Brain microvascular endothelial cell (primary cell): ENCODE measurements around the gene KRTAP10-3.

ENCODE experiments used
- DNase-seq: peaks from one replicate; pipeline ENCODE4 v3.0.0-alpha.2; 2020
- H3K27ac ChIP-seq: fragments of 250-450 bp; sonication (Bioruptor Pico); 2 replicates; pipeline ENCODE4 v1.5.1; 2020; ENCODE audit warnings: mild to moderate bottlenecking, moderate library complexity
- H3K27me3 ChIP-seq: fragments of 250-450 bp; sonication (Bioruptor Pico); replicated peaks from 2 replicates; pipeline ENCODE4 v1.5.1; 2020; ENCODE audit warnings: mild to moderate bottlenecking
- H3K36me3 ChIP-seq: fragments of 250-450 bp; sonication (Bioruptor Pico); replicated peaks from 2 replicates; pipeline ENCODE4 v1.5.1; 2020; ENCODE audit warnings: mild to moderate bottlenecking
- H3K4me3 ChIP-seq: 2 replicates; pipeline ENCODE4 v1.5.1; 2011; ENCODE audit warnings: low read depth, mild to moderate bottlenecking, control low read depth, low read length, moderate library complexity
- in situ Hi-C: cut with HindIII; loops from 2 replicates; pipeline ENCODE4 v1.10.0; 2017; ENCODE audit warnings: low sequenced_read_pairs, low pct_ligation_motif_present
- TF ChIP-seq, protein P1 (sequence below): IDR thresholded peaks from 2 replicates; pipeline ENCODE4 v1.5.1; 2011; ENCODE audit warnings: low read depth, mild to moderate bottlenecking, moderate library complexity, low read length, control low read depth, inconsistent platforms; ENCODE audit errors: missing control alignments

Gene KRTAP10-3

DNA sequence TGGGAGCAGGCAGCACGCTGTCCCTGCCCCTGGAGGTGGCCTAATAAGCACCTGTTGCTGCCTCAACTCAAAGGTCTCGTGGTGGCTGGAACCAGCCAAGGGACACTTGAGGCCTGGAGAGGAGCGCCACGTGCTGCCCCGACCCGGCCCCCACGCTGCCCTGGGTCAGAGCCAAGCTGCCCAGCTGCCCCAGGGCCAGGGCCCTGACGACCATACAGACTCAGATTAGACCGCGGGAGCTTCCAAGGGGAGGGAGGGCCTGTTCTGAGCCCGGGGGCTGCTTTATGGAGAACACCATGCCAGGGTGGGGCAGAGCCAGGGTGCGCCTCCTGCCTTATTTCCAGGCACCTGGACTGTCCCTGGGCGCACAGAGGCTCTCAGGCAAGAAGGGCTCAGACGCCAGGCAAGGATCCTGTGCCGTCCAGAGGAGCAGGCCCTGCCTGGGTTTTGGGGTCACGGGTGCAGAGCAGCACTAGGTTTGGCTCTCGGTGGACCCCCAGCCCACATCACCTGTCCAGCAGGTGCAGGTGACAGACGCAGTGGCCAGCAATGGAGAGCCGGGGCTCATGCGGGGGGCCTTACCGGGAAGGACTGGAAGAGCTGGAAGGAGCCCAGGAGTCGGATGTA is 37.2 kb downstream of the KRTAP10-3 start:
- Histone ChIP-seq H3K27ac (no peak overlapping the region), H3K27me3 (no peaks in the 10 kb centered on the region), H3K36me3 (no peaks in the 10 kb centered on the region), H3K4me3 (no peak overlapping the region)
- DNase-seq: no peak
- in situ Hi-C loops: no loop called here
- TF ChIP-seq, protein P1, sequence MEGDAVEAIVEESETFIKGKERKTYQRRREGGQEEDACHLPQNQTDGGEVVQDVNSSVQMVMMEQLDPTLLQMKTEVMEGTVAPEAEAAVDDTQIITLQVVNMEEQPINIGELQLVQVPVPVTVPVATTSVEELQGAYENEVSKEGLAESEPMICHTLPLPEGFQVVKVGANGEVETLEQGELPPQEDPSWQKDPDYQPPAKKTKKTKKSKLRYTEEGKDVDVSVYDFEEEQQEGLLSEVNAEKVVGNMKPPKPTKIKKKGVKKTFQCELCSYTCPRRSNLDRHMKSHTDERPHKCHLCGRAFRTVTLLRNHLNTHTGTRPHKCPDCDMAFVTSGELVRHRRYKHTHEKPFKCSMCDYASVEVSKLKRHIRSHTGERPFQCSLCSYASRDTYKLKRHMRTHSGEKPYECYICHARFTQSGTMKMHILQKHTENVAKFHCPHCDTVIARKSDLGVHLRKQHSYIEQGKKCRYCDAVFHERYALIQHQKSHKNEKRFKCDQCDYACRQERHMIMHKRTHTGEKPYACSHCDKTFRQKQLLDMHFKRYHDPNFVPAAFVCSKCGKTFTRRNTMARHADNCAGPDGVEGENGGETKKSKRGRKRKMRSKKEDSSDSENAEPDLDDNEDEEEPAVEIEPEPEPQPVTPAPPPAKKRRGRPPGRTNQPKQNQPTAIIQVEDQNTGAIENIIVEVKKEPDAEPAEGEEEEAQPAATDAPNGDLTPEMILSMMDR: no peak

DNA sequence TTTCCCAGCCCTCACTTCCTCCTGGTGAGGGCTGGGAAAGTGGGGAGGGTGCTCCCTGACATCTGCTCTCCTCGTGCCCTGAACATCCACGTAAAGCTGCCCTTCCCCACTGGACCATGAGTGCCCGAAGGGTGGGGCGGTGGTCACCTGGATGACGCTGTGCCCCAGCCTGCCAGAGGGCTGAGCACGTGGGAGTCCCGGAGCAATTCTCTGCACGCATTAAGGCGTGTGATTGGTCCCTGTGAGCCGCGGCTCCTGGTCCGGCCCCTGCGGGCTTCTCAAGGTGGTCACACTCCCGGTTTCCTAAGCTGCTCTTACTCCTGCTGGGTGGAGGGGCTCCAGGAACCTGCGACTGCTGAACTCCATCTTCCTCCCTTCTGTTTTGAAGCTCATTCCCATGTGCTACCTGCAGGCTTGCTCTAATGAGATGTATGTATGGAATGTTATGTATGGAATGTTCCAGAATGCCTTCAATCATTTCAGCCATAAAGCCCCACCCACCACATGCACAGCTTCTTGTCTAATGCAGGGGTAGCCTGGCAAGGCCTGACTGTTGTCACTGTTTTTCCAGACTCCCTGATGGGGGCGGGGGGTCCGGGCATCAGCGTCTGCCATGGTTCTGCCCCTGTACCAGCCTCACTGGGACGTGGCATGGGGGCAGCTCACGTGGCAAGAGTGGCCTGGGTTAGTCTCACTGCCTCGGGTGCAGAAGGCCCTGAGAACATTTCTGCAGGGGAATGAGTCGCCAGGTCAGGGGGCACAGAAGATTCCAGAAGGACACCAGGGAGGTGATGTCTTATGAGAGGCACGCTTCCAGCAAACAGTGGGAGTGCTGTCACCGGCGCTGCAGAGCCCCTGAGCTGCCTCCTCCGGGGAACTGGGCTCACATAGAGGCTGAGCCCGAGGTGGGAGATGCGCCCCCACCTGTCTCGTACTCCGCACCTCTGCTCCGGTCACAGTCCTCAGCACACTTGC is 38.0 kb downstream of the KRTAP10-3 start:
- Histone ChIP-seq H3K27ac (no peak overlapping the region), H3K27me3 (no peaks in the 10 kb centered on the region), H3K4me3 (no peak overlapping the region), H3K36me3 (no peaks in the 10 kb centered on the region)
- in situ Hi-C loops: no loop called here
- no peak for DNase-seq
- TF ChIP-seq, protein P1: no peak

DNA sequence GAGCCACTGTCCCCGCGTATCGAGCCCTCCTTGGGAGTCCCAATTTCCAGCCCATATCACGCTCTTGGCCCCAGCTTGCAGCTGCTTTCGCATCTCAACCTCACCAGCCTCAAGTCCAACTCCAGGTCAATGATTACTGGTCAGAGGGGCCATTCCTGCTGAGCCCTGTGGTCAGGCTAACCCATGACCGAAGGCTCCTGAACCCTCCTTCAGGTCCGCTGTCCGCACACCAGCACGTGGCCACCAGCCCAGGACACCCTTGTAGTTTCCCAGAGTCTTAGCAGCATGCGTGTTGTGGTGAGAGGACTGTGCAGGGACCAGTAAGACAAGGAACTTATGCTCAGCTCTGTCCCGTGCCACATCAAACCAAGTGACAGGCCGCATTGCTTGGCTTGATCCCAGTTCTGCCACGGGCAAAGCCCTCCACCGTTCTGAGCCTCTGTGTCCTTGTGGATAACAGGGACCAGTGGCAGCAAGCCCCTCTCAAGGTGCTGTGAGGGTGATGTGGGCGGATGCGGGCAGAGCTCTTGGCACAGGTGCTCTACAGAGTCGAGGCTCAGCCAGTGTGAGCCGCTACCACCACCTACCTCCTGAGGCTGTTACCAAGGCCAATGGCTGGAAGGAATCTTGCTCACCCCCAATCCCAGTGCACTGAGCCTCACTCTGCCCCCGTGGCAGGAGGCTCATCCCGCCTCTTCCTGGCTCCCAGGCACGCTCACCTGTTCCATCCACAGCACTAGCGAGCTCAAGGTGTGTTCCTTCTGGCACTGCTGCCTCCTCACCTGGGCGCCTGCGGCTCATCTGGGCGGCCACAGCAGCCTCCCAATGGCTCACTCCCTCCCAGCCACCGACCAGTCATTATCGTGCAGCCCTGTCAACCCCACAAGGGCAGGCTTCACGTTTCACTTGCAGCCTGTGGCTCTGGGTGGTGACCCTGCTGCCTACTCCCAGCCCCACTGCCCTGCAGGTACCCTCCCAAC is 39.0 kb downstream of the KRTAP10-3 start:
- in situ Hi-C loops: no loop called here
- Histone ChIP-seq H3K27me3 (no peaks in the 10 kb centered on the region), H3K27ac (no peak overlapping the region), H3K36me3 (no peaks in the 10 kb centered on the region), H3K4me3 (no peak overlapping the region)
- no peak for DNase-seq
- TF ChIP-seq, protein P1: no peak

DNA sequence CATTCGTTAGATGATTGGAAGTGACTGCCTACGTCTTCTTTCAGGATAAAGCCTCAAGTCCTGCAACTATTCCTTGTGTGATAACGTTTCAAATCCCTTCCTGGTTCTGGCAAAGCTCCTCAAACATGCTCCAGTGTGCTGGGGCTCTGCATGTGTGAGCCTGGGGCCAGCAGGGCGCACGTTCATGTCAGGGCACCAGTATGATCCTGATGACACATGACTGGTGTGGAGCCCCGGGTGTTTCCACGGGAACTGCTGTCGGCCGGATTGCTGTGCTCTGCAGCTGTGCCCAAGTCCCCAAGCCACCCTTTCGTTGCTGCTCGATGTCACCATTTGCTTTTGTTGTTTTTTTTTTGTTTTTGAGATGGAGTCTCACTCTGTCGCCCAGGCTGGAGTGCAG is 39.9 kb downstream of the KRTAP10-3 start:
- DNase-seq: no peak
- TF ChIP-seq, protein P1: no peak
- no peak overlapping the region for H3K27ac ChIP-seq
- no peaks in the 10 kb centered on the region for H3K36me3 ChIP-seq
- no peak overlapping the region for H3K4me3 ChIP-seq
- no peaks in the 10 kb centered on the region for H3K27me3 ChIP-seq
- in situ Hi-C loops: no loop called here

DNA sequence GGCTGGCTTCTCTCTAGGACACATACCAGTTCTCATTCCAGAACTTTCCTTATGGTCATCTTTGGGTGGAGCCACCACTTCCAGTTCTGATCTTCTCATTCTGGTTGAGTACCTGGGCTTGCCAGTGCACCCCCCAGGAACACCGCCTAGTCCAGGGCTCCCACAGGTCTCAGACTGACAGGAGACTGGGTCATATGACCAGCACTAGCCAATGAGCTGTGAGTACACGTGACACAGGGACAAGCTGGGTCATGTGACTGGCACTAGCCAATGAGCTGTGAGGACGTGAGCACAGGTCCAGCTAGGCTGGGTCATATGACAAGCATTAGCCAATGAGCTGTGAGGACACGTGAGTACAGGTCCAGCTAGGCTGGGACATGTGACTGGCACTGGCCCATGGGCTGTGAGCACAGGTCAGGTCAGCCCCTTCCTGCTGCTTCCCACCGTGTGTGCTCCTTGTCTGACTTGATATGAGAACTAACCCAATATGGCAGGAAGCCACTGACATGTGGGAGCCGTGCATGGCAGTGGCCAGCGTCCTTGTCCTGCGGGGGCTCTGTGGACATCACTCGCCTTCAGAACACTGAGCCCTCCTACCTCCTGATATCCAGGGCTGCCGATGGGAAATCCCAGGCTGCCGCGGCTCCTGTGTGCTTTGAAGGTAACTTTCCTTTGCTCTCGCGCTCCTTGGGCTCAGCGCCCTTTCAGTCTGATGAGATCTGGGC is 41.3 kb downstream of the KRTAP10-3 start:
- in situ Hi-C loops: no loop called here
- H3K27me3 ChIP-seq: no peaks in the 10 kb centered on the region
- H3K36me3 ChIP-seq: no peaks in the 10 kb centered on the region
- no peak overlapping the region for H3K27ac ChIP-seq
- TF ChIP-seq, protein P1: no peak
- no peak overlapping the region for H3K4me3 ChIP-seq
- peak; percentile 7 for DNase-seq
